GM19438 (cell line): ENCODE data around the gene SCD.
"Not testable (repeated sequence)": the region's sequence is repeated elsewhere in the genome, so short reads cannot be mapped to it uniquely, and the experiment has no call there.

Experiments used
- ATAC-seq: cut with Tn5 transposase; IDR thresholded peaks from one replicate; pipeline ENCODE4 v1.9.1; 2021; ENCODE audit warnings: low read depth; ENCODE audit not compliant: unreplicated experiment

The SCD gene

GRCh38 chr10:100346765-100347567 is at the start of gene SCD:
SCD (plus strand) TSS chr10:100347233; CDS start chr10:100347505, 272 bp downstream.
- peak; percentile 88 for ATAC-seq

- ATAC-seq: no peak
Observed at GRCh38 chr10:100297242-100297641, 49.8 kb upstream of the SCD start.

GRCh38 chr10:100301123-100301522 is 45.9 kb upstream of the SCD start:
- ATAC-seq: not testable (repeated sequence)

- no peak for ATAC-seq
Observed at GRCh38 chr10:100303724-100304319, 43.2 kb upstream of the SCD start.

GRCh38 chr10:100304414-100304813 is 42.6 kb upstream of the SCD start:
- ATAC-seq: no peak

GRCh38 chr10:100306861-100307260 is 40.2 kb upstream of the SCD start:
- no peak for ATAC-seq

GRCh38 chr10:100307684-100308083 is 39.3 kb upstream of the SCD start:
- ATAC-seq: no peak

GRCh38 chr10:100311298-100311697 is 35.7 kb upstream of the SCD start:
- ATAC-seq: no peak

GRCh38 chr10:100315615-100316014 is 31.4 kb upstream of the SCD start:
- ATAC-seq: no peak

GRCh38 chr10:100318207-100318606 is 28.8 kb upstream of the SCD start:
- ATAC-seq: no peak

GRCh38 chr10:100319707-100320402 is 27.2 kb upstream of the SCD start:
- ATAC-seq: no peak

GRCh38 chr10:100325158-100325557 is 21.9 kb upstream of the SCD start:
- ATAC-seq: no peak

GRCh38 chr10:100327007-100327717 is 19.9 kb upstream of the SCD start:
- peak; percentile 98 for ATAC-seq

GRCh38 chr10:100327718-100328009 is 19.4 kb upstream of the SCD start:
- no peak for ATAC-seq

- no peak for ATAC-seq
Observed at GRCh38 chr10:100328198-100328597, 18.8 kb upstream of the SCD start.

- no peak for ATAC-seq
Observed at GRCh38 chr10:100330079-100330478, 17.0 kb upstream of the SCD start, which contains the start of gene PKD2L1. PKD2L1 (minus strand) TSS chr10:100330228; CDS start chr10:100330103, 125 bp downstream.

GRCh38 chr10:100333106-100333505 is 13.9 kb upstream of the SCD start:
- no peak for ATAC-seq

- no peak for ATAC-seq
Observed at GRCh38 chr10:100333661-100334440, 13.2 kb upstream of the SCD start.

- no peak for ATAC-seq
Observed at GRCh38 chr10:100334762-100335161, 12.3 kb upstream of the SCD start.

- no peak for ATAC-seq
Observed at GRCh38 chr10:100338434-100339036, 8.5 kb upstream of the SCD start.
